Hindlimb muscle (tissue), 1 donor: ENCODE results near the gene PRPH. TPM values are rescaled to one million over a fixed set of nuclear protein-coding genes. Genes with fewer than 3 reads are reported as not detected.
A peak's percentile ranks its signal among the peaks of the same experiment; 100 is the strongest.
"Not testable (repeated sequence)": the region's sequence is repeated elsewhere in the genome, so short reads cannot be mapped to it uniquely, and the experiment has no call there.

ENCODE experiments used
- DNase-seq: peaks from one replicate; pipeline ENCODE4 v3.0.0-alpha.2; 2013
- polyA plus RNA-seq: library from polyadenylated mRNA; unstranded; fragments of 120-200 nt; gene quantifications from one replicate; pipeline ENCODE4 v1.2.1, GENCODE V29; 2013; ENCODE audit not compliant: insufficient read length

PRPH gene
- polyA plus RNA-seq, 1 donor: 1.4 TPM

DNA sequence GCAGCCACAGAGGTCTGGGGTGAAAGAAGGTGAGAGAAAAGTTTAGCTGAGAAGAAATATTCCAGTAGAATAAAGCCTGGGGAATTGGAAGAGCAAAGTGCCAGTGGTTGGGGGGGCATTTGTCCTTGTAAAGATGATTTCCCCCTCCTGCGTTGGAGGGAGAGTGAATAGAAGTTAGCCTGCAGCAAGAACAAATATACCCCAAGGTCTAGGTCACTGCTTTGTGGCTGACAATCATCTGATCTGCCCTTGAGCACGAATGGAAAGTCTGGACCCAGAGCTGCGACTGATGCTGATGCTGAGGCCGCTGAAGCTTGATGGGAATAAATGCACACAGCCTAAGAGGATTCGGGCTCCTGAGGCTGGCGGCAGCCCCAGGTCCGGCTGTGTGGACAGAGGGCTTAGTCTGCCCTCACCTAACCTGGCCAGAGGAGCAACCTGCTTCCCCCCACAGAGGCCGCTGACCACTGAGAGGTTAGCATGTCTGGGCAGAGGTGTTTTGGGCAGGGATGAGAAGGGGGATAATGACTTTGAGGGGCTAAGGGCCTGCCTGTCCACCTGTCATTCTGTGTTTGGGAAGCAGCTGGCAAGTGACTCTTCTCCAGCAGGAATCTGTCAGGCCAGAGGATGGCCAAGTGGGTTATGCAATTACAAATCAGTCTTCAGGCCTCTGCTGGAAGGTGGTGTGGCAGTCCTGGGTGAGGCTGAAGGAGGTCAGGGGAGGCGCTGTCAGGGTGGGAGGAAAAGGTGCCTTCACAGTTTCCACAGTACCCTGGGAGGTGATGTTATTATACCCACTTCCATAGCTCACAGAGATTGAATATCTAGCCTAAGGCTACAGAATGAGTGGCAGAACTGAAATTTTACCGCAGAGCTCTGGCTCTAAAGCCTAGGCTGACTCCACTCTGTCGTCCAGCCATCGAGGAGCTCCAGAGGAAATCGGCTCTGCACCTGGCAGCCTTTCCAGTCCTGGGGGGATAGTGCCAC lies 18.4 kb upstream of the PRPH start:
- DNase-seq: no peak

DNA sequence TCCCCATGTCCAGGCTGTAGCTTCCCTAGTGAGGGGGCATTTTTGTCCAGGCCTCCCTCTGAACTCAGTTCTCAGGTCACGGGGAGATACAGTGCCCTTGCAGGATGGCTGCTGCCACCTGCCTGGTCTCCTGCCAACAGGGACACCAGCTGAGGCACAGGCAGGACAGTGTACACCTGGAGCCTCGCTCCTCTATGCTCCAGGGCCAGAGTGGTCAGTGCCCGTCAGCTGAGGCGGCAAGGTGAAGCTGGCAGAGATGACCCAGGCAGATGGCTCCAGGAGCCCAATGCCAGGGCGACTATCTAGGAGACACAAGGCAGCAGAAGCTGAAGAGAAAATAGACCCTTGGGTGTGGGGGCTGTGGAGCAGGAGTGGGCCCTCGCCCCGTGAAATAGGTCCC lies 17.5 kb upstream of the PRPH start:
- no peak for DNase-seq

DNA sequence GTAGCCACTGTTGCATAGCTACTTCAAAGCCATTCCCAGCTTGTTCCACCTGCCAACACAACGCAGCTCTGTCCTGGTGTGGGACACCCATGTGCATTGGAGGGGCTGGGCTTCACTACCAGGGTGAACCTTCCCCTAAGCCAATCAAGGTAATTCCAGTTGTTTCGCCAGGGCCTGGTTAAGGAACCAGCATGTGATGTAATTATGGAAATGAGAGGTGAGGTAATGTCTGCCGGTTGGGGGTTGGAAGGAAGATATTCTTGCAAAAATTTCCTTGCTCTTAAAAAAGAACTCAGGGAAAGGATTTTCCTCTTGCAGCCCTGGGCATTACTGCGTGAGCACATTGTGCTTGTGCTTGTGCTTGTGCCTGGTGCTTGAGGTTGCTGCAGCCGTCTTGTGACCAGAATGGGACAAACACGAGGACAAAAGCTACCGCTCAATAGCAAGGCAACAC lies 15.2 kb upstream of the PRPH start:
- no peak for DNase-seq

DNA sequence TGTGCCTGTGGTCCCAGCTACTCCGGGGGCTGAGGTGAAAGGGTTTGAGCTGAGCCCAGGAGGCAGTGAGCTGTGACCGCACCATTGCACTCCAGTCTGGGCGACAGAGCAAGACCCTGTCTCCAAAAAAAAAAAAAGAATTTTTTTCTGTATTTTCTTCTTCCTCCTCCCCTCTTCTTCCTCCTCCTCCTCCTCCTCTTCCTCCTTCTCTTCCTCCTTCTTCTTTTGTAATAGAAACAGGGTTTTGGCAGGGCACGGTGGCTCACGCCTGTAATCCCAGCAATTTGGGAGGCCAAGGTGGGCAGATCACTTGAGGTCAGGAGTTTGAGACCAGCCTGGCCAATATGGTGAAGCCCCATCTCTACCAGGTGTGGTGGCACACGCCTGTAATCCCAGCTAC lies 14.4 kb upstream of the PRPH start:
- DNase-seq: not testable (repeated sequence)

DNA sequence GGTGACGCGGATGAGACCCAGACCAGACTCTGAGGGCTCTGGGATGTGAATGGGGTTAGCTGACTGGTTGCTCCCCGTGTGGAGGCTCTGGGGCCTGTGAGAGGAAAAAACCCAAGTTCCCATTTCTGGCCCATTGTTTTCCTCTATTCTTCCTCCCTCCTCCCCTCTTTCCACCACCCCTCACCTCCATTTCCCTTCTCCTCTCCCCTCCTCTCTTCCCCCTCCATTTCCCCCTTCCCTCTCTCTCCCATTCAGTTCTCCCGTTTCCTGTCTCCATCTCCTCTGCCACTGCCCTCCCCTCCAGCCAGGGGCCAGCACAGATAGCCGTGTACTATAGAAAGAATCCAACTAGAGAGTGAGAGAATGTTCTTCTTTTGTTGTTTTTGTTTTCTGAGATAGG lies 12.6 kb upstream of the PRPH start:
- no peak for DNase-seq

DNA sequence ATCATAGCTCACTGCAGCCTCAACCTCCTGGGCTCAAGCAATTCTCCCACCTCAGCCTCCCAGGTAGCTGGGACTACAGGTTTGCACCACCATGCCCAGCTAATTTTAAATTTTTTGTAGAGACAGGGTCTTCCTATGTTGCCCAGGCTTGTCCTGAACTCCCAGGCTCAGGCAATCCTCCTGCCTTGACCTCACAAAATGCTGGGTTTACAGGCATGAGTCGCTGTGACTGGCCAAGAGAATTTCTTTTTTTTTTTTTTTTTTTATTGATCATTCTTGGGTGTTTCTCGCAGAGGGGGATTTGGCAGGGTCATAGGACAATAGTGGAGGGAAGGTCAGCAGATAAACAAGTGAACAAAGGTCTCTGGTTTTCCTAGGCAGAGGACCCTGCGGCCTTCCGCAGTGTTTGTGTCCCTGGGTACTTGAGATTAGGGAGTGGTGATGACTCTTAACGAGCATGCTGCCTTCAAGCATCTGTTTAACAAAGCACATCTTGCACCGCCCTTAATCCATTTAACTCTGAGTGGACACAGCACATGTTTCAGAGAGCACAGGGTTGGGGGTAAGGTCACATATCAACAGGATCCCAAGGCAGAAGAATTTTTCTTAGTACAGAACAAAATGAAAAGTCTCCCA lies 12.1 kb upstream of the PRPH start:
- not testable (repeated sequence) for DNase-seq

DNA sequence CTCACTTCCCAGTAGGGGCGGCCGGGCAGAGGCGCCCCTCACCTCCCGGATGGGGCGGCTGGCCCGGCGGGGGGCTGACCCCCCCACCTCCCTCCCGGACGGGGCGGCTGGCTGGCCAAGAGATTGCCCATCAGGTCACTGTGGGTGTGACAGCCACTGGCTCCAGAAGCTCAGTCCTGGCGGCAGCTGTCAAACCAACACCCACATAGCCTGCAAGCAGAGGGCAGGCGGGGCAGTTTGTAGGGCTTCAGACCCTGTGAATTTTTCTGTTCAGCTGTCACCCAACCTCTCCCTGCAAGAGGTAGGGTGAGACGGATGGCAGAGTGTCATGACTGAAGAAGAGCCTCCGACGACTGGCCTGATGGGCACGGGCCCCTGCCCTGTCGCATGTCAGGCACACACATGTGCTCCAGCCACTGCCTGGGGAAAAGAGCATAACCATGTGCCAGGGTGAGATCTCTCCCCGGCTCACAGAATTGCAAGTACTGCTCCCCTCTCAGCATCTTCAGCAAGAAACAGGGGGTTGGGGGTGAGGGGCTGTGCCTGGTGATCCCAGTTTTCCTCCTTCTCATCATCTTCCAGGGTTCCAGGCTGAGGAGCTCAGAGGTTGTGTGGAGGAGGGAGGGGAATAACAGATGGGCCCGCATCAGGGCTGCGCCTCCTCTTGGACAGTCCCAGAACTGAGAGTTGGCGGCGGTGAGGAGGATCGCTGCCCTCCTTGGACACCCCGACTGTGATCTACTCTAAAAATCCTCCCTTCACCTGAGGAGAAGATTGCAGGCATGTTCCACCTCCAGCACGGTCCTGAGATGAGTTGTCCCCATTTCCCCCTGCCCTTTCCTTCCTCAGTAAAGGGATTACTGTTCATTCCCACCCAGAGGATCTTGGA lies 11.2 kb upstream of the PRPH start:
- DNase-seq: no peak

DNA sequence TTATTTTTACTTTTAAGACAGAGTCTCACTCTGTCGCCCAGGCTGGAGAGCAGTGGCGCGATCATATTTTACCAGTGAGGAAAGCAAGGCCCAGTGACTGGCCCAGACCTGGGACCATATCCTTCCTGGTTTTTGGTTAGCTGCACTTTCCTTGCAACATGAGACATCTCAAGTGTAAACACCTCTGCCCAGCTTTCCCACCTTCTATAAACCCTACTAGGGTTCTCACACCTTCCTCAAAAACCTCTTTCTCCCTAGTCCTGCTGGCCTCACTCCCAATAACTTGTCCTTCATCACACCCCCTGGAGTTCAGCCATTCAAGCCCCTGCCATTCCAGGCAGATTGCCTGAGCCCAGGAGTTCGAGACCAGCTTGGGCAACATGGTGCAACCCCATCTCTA lies 10.3 kb upstream of the PRPH start:
- no peak for DNase-seq

DNA sequence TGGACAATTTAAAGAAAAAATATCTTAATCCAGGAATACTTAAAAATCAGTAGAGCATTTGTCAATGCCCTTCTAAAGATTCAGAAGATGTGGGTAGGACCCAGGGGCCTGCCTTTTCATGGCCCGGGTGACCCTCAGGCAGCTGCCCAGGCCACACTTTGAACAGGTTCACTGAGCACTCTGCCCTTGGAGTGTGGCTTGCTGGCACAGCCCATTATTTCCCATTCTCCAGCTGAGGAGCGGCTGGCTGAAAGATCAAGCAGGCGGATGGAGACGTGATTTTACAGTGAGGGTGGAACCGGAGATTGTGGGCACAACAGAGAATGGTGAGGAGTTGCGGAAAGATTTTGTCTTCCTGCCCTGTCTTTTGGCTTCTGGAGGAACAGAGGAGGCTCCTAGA lies 7.1 kb upstream of the PRPH start:
- no peak for DNase-seq

DNA sequence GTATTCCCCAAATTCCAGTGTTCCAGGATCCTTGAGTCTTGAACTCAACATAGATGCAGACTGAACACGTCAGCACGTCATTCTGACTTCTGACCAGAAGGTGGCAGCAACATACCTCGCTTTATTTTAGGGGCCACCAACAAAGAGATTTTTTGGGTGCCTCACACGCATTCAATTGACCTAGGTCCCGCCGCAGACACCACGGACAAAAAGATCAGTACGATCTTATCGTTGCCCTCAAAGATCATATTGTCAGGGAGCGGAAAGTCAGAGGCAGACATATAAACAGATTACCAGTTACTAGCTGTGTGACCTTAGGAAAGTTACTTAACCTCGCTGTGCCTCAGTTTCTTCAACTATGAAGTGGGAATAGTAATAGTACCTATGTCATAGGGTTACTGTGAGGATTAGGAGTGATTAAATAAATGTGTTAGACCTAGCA lies 6.5 kb upstream of the PRPH start:
- DNase-seq: peak; percentile 64

DNA sequence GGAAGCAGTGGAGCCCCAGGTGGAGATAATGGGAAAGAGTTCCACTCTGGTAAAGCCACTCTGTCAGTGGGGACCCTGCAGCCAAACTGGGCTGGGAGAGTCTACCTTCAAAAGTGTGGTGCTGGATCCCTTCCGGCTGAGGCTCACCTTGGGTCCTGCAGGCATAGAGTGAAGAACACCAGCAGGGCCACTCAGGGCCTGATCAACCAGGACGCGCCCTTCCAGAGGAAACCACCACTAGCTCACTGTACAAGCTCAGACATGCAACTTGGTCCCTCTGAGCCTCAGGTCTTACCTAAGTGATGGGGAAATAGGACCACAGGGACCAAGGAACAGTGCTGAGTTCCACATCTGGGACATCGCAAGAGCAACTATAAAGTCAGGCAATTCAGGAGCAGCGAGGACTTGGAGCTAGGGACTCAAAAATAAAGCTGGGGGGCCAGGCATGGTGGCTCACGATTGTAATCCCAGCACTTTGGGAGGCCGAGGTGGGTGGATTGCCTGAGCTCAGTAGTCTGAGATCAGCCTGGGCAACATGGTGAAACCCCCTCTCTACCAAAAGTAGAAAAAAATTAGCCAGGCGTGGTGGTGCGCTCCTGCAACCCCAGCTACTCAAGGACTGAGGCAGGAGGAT lies 5.9 kb upstream of the PRPH start:
- no peak for DNase-seq

DNA sequence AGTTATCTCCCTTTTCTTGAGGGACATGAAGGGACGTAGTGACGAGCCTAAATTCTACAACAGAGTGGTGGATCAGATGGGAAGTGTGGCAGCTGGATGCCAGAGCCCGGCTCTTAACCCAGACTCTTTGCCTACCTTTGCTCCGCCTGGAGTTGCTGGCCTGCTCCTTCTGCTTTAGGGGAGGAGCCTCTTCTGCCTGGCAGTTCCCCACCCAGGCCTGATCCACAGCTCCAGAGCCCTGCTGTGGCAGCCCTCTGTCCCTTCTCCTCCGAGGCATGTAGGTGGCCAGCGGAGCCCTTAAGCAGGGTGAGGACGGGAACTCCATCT lies 2.3 kb upstream of the PRPH start:
- DNase-seq: no peak

DNA sequence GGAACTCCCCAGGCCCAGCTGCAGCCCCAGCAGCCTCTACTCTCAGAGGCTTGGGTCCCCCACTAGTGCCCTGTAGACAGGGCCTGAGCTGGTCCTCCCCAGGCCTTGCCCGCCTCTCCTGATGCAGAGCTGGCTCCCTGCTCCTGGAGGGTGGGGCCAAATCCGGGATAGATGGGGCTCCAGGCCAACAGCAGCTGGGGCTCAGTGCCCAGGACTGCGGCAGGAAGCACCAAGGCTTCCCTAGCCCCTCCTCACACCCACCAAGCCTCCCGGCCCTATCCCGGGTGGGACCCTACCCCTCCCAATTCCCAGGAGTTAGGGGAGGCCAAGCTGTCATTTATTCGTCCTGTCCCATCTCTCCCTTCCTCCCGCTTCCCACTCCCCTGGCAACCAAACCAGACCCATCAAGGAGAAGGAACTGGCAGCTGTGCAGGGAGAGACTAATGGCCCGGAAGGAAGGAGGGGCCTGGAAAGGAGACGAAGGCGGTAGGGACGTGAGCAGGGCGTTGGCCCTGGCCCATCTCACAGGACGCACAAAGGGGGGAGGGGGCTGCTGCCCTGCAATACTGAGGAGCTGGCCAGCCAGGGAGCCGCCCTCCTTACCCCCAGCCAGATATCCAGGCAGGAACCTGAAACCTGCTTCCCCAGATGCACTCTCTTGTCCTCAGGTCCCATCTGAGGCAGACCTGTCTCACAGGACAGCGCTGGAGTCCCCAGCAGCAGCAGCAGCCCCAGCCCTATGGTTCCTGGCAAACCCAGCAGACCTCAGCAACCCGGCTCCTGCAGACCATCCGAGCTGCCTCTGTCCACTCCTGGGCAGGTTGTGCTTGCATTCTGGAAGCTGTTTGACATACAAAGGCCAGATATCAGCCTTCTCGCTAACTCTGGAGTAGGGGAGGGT lies 1.6 kb upstream of the PRPH start:
- peak; percentile 48 for DNase-seq

DNA sequence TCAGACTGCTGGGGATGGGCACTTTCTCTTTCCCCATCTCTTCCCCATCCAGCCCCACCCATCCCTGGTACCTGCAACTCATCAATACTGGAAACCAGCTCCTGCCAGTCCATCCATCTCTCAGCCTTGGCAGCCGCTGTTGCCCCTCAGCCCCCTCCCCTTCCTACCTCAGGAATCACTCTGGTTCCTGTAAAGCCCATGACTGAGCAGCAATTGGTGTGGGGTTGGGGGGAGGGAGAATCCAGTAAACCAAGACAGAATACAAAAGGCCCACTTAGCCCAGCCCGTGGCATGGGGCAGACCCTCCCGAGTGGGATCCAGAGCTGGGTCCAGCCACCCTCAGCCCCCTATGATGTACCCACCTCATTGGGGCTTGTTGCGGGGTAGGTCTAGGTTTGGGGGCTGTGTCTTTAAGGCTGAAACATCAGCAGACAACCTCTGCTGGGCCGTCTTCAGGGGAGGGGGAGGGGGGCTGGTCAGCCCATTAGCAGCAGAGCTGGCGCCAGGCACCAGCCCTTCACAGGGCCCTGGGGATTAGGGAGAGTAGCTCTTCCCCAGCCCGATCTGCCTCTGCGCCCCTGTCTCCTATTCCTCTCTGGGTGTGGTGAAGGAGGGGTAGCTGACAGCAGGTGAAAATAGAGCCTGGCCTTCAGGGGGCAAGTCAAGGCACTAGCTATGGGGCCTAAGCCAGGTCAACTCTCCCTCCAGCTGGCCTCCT lies 702 bp upstream of the PRPH start:
- DNase-seq: no peak

DNA sequence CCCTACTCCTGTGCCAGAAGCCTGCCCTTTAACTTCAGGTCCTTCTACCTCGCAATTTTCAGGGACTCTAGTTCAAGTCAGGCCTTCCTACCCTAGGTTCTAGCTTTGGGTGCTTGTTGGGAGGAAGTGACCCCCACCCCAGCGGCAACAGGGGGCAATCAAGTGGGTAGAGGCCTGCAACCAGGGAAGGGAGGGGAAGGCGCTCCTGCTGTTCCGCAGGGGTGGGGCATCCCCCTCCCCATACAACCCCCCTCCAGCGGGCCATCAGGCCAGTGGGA lies 204 bp upstream of the PRPH start:
- no peak for DNase-seq

DNA sequence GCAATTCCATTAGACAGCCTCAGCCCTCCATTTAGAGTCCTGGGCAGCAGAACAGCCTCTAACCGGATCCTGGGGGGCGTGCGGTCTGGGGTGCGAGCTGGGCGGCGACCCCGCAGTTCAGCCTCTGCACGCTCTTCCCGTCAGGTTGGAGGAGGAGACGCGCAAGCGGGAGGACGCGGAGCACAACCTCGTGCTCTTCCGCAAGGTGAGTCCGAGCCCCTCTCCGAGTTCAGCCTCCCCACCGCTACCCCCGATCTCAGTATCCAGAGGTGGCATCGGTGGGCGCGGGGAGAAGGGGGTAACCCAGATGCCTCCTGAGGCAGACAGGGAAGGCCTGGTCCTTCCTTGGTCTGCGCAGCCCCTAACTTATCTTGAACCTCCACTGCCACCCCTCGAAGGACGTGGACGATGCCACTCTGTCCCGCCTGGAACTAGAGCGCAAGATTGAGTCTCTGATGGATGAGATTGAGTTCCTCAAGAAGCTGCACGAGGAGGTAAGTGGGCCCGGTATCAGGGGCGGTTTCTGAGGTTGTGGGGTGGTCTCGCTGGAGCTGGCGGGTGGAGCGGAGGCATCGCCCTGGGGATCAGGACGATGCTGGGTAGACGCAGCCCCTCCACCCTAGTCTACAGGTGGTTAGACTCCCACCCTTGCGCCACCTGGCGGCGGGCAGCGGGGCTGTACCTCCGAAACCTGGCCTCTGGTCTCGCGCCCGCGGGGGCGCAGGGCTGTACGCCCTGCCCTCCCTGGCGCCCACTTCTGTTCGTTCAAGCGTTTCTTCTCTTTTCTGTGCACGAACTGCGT lies 1.3 kb downstream of the PRPH start:
- DNase-seq: no peak

DNA sequence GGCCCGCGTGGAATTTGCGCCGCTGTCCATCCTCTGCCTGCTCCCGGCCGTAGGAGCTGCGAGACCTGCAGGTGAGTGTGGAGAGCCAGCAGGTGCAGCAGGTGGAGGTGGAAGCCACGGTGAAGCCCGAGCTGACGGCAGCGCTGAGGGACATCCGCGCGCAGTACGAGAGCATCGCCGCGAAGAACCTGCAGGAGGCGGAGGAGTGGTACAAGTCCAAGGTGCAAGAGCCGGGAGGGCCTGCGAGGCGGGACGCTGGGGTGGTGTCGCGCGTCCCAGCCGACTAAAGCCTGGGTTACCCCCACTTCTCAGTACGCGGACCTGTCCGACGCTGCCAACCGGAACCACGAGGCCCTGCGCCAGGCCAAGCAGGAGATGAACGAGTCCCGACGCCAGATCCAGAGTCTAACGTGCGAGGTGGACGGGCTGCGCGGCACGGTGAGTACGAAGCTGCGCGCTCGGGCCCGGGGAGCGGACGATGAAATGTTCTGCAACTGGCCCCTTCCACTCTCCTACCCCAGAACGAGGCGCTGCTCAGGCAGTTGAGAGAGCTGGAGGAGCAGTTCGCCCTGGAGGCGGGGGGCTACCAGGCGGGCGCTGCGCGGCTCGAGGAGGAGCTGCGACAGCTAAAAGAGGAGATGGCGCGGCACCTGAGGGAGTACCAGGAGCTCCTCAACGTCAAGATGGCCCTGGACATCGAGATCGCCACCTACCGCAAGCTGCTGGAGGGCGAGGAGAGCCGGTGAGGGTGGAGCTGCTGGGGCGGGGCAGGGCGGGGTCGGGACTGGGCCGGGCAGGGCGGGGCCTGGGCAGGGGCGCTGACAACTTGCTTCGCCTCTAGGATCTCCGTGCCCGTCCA lies 2.1 kb downstream of the PRPH start:
- DNase-seq: no peak

DNA sequence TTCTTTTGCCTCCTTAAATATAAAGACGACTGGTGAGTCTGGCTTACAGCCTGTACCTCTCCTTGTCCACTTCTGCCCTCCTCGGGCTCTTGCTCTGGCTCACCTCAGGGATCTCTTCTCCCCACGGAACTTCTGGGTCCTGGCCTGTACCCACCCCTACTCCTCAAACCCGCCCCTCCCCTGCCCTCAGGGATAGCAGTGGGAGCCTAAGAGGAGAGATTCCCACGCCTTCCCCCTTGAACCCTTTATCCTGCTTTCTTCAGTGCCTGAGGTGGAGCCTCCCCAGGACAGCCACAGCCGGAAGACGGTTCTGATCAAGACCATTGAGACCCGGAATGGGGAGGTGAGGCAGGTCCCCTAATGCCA lies 2.7 kb downstream of the PRPH start:
- no peak for DNase-seq

DNA sequence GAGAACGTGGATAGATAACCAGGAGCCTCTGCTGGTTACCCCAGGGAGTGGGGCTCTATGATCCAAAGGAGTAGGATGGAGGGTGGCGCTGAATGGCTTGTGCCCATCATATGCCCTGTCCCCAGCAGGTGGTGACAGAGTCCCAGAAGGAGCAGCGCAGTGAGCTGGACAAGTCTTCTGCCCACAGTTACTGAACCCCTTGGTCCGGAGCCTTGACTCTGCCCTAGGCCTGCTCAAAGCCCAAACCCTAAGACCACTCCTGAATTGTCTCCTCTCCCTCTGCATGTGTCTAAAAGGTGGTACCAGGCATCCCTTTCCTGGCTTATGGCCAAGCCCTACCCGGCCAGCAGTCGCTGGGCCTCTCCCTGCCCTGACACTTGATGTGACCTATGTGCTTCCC lies 3.2 kb downstream of the PRPH start:
- no peak for DNase-seq
